ENCODE results near the gene EDEM3.

GRCh38 chr1:184682956-184683355, 71.7 kb downstream of the EDEM3 start:
- no peak for TF ChIP-seq ZBTB43 (CRISPR knock-in tag; IDR thresholded peaks at IDR 0.05)
- no peak for TF ChIP-seq ZNF274 (IDR thresholded peaks at IDR 0.05; ENCODE audit: borderline replicate concordance, low read depth, low read length)
- no peak for TF ChIP-seq RFX5 (IDR thresholded peaks at IDR 0.05; ENCODE audit: low read depth, low read length)
- no peak for TF ChIP-seq CTCF (IDR thresholded peaks at IDR 0.05 in 2 of 3, conservative IDR thresholded peaks at IDR 0.05 in 1 of 3; ENCODE audit: insufficient read depth in 2 of 3, low read depth in 1 of 3, low read length in 3 of 3)

Data from K562 (cell line).